COLO668 (cell line): ENCODE measurements around the gene ARFGEF2.
A peak's percentile ranks its signal among the peaks of the same experiment; 100 is the strongest.
"Not testable (repeated sequence)": the region's sequence is repeated elsewhere in the genome, so short reads cannot be mapped to it uniquely, and the experiment has no call there.

ENCODE experiments used
- DNase-seq: peaks from one replicate; lab custom pipeline; 2025; ENCODE audit not compliant: unreplicated experiment; lab: John Stamatoyannopoulos, UW

ARFGEF2 gene

GRCh38 chr20:48926821-48927220 lies 5.3 kb downstream of the ARFGEF2 start:
- DNase-seq: no peak

- DNase-seq: no peak
Measured at GRCh38 chr20:48928832-48929725, 7.6 kb downstream of the ARFGEF2 start.

GRCh38 chr20:48930035-48930434 lies 8.5 kb downstream of the ARFGEF2 start:
- no peak for DNase-seq

GRCh38 chr20:48930878-48931277 lies 9.4 kb downstream of the ARFGEF2 start:
- DNase-seq: no peak

- DNase-seq: no peak
Measured at GRCh38 chr20:48931527-48932374, 10.2 kb downstream of the ARFGEF2 start.

- no peak for DNase-seq
Measured at GRCh38 chr20:48932375-48932941, 10.9 kb downstream of the ARFGEF2 start.

- DNase-seq: peak; percentile 27
Measured at GRCh38 chr20:48933017-48933766, 11.7 kb downstream of the ARFGEF2 start.

- not testable (repeated sequence) for DNase-seq
Measured at GRCh38 chr20:48934273-48934877, 12.9 kb downstream of the ARFGEF2 start.

GRCh38 chr20:48934966-48935365 lies 13.5 kb downstream of the ARFGEF2 start:
- DNase-seq: not testable (repeated sequence)

- DNase-seq: not testable (repeated sequence)
Measured at GRCh38 chr20:48936178-48936577, 14.7 kb downstream of the ARFGEF2 start.

- DNase-seq: no peak
Measured at GRCh38 chr20:48937674-48938073, 16.2 kb downstream of the ARFGEF2 start.

GRCh38 chr20:48938670-48939069 lies 17.2 kb downstream of the ARFGEF2 start:
- no peak for DNase-seq

- DNase-seq: no peak
Measured at GRCh38 chr20:48940170-48940569, 18.7 kb downstream of the ARFGEF2 start.

GRCh38 chr20:48941467-48941866 lies 20.0 kb downstream of the ARFGEF2 start:
- no peak for DNase-seq

- DNase-seq: no peak
Measured at GRCh38 chr20:48942730-48943129, 21.2 kb downstream of the ARFGEF2 start.

- no peak for DNase-seq
Measured at GRCh38 chr20:48944663-48945297, 23.3 kb downstream of the ARFGEF2 start.

- DNase-seq: peak; percentile 49
Measured at GRCh38 chr20:48945840-48946514, 24.5 kb downstream of the ARFGEF2 start.

- no peak for DNase-seq
Measured at GRCh38 chr20:48948612-48949011, 27.1 kb downstream of the ARFGEF2 start.
